Measurements from ENCODE around the gene THRB. TPM values are rescaled to one million over a fixed set of nuclear protein-coding genes. Genes with fewer than 3 reads are reported as not detected.
A peak's percentile ranks its signal among the peaks of the same experiment; 100 is the strongest.

The THRB gene
- total and polyA plus RNA-seq, 9 of the 15 experiments (the other 6 are each of a cell fraction or from before 2014, with no cell fraction given) = 1.7 to 14.9 (median 6.9) TPM

GRCh38 chr3:24300949-24301348 lies 193.7 kb downstream of the THRB start:
- H3K36me3 ChIP-seq (ENCODE audit: control insufficient read depth, insufficient read depth, low read length) = no peaks in the 10 kb centered on the region; the same call in 2 of the 3 replicates
- H4K20me1 ChIP-seq (replicated peaks; ENCODE audit: control insufficient read depth, insufficient read depth, low read length) = no peaks in the 10 kb centered on the region
- BruUV-seq (replicated peaks) = no TSS peak
- H3K9me1 ChIP-seq (ENCODE audit: control insufficient read depth, insufficient read depth, low read length) = no peaks in the 10 kb centered on the region
- no peaks in the 10 kb centered on the region for H3K9me3 ChIP-seq (replicated peaks; ENCODE audit: control insufficient read depth, insufficient read depth, low read depth, low read length)
- CTCF ChIA-PET (ENCODE audit: low intra/inter-chr PET ratio) = no interaction called here
- ATAC-seq = 0 out of 3 replicates have a peak, but pooled peaks have one; percentile 13
- no peak for FAIRE-seq
- DNase-seq (ENCODE audit: extremely low read depth in 1 of 4, low spot score in 3 of 4) = no peak
- intact Hi-C loops (cut with micrococcal nuclease) = no loop called here
- no peak overlapping the region for H3K27ac ChIP-seq (ENCODE audit: extremely low read depth, low read depth, low read length)
- no peaks in the 10 kb centered on the region for H3K79me2 ChIP-seq (ENCODE audit: control insufficient read depth, insufficient read depth, low read length)
- H3K4me1 ChIP-seq (replicated peaks in 1 of 2; ENCODE audit: control insufficient read depth in 2 of 2, insufficient read depth in 2 of 2, low read length in 2 of 2) = peaks cover 10 to 18% of the 10 kb centered on the region in 2 experiments
- POLR2A ChIA-PET = no interaction called here
- H2AFZ ChIP-seq (ENCODE audit: low read depth, low read length) = no peak overlapping the region
- TF ChIP-seq KLF6 (CRISPR knock-in tag; IDR thresholded peaks at IDR 0.05; ENCODE audit: borderline replicate concordance) = no peak
- no peak for TF ChIP-seq ZNF431 (CRISPR knock-in tag; IDR thresholded peaks at IDR 0.05)
- TF ChIP-seq MEIS2 (IDR thresholded peaks at IDR 0.05; ENCODE audit: partially characterized antibody) = peak; percentile 17
- no peaks in the 10 kb centered on the region for H3K27me3 ChIP-seq (ENCODE audit: control insufficient read depth in 2 of 2, insufficient read depth in 2 of 2, low read length in 2 of 2)
- no peak overlapping the region for H3K4me3 ChIP-seq
- WGBS (ENCODE audit: insufficient coverage, low coverage, missing lambda C conversion rate) = 44% methylated on average over 2 of the region's 2 CpGs
- in situ Hi-C loops (cut with MboI) = no loop called here
- no peak overlapping the region for H3K4me2 ChIP-seq (ENCODE audit: insufficient read depth, low read length)
- no peak overlapping the region for H3K9ac ChIP-seq (ENCODE audit: insufficient read depth in 1 of 2, low read depth in 2 of 2, low read length in 2 of 2)

GRCh38 chr3:24299806-24300626 lies 194.6 kb downstream of the THRB start:
- peak; percentile 58 for ATAC-seq
- H4K20me1 ChIP-seq (replicated peaks; ENCODE audit: control insufficient read depth, insufficient read depth, low read length) = no peaks in the 10 kb centered on the region
- no peaks in the 10 kb centered on the region for H3K9me1 ChIP-seq (ENCODE audit: control insufficient read depth, insufficient read depth, low read length)
- ChIA-PET POLR2A (no interaction called here), CTCF (ENCODE audit: low intra/inter-chr PET ratio) (interaction anchor here (0.6 kb wide), 2 partner anchors 13 to 195 kb away, joined by 3 to 4 read pairs; partner anchors contain the start of gene THRB)
- H3K4me2 ChIP-seq (ENCODE audit: insufficient read depth, low read length) = 0 out of 2 replicates have a peak overlapping the region, but pooled peaks have one; percentile 12
- H3K4me3 ChIP-seq = no peak overlapping the region
- H3K27me3 ChIP-seq (ENCODE audit: control insufficient read depth in 2 of 2, insufficient read depth in 2 of 2, low read length in 2 of 2) = no peaks in the 10 kb centered on the region
- no peaks in the 10 kb centered on the region; the same call in 2 of the 3 replicates for H3K36me3 ChIP-seq (ENCODE audit: control insufficient read depth, insufficient read depth, low read length)
- in situ Hi-C loops (cut with MboI) = no loop called here
- H3K4me1 ChIP-seq (replicated peaks in 1 of 2; ENCODE audit: control insufficient read depth in 2 of 2, insufficient read depth in 2 of 2, low read length in 2 of 2) = peaks cover 9 to 18% of the 10 kb centered on the region in 2 experiments; a peak in 4 of 5 replicates
- no TSS peak for BruUV-seq (replicated peaks)
- no peaks in the 10 kb centered on the region for H3K79me2 ChIP-seq (ENCODE audit: control insufficient read depth, insufficient read depth, low read length)
- H3K9me3 ChIP-seq (replicated peaks; ENCODE audit: control insufficient read depth, insufficient read depth, low read depth, low read length) = no peaks in the 10 kb centered on the region
- intact Hi-C loops (cut with micrococcal nuclease) = no loop called here
- WGBS (ENCODE audit: insufficient coverage, low coverage, missing lambda C conversion rate) = 36% methylated on average over 6 of the region's 6 CpGs
- H3K27ac ChIP-seq (ENCODE audit: extremely low read depth, low read depth, low read length) = no peak overlapping the region; the same call in 1 of the 3 replicates
- H2AFZ ChIP-seq (ENCODE audit: low read depth, low read length) = no peak overlapping the region
- no peak for FAIRE-seq
- H3K9ac ChIP-seq (ENCODE audit: insufficient read depth in 1 of 2, low read depth in 2 of 2, low read length in 2 of 2) = no peak overlapping the region
- peak in 2 of 4 experiments; percentile 20 to 23 for DNase-seq (ENCODE audit: extremely low read depth in 1 of 4, low spot score in 3 of 4)
- TF ChIP-seq SP1 (CRISPR knock-in tag; IDR thresholded peaks at IDR 0.05) (no peak), CC2D1A (IDR thresholded peaks at IDR 0.05) (no peak)
- TF ChIP-seq, protein P1, sequence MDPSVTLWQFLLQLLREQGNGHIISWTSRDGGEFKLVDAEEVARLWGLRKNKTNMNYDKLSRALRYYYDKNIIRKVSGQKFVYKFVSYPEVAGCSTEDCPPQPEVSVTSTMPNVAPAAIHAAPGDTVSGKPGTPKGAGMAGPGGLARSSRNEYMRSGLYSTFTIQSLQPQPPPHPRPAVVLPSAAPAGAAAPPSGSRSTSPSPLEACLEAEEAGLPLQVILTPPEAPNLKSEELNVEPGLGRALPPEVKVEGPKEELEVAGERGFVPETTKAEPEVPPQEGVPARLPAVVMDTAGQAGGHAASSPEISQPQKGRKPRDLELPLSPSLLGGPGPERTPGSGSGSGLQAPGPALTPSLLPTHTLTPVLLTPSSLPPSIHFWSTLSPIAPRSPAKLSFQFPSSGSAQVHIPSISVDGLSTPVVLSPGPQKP (CRISPR knock-in tag; IDR thresholded peaks at IDR 0.05) = no peak

All from K562 (cell line).